Endothelial cell of umbilical vein (primary cell): ENCODE results near the gene TUBB3. TPM values are rescaled to one million over a fixed set of nuclear protein-coding genes. Genes with fewer than 3 reads are reported as not detected.

ENCODE experiments used
- BruUV-seq: library from RNA; stranded (reverse); fragments of 400-500 nt; replicated peaks from 2 replicates; lab custom pipeline; 2021; lab: Mats Ljungman, UMichigan
- CTCF ChIA-PET: fragments of 300-600, 350-600 bp; sonication (Branson Sonifier 250); formaldehyde crosslinking; loops from one replicate; lab custom pipeline; 2021; ENCODE audit warnings: antibody characterized with exemption, inconsistent platforms; lab: Charles Lee
- POLR2A ChIA-PET: fragments of 300-600, 350-600 bp; sonication (Branson Sonifier 250); formaldehyde crosslinking; loops from one replicate; lab custom pipeline; 2021; ENCODE audit warnings: antibody characterized with exemption, inconsistent platforms; lab: Charles Lee
- DNase-seq: peaks from one replicate; pipeline ENCODE4 v3.0.0-alpha.2; 2011; ENCODE audit warnings: low read depth, low spot score
- FAIRE-seq: peaks from 2 replicates; lab custom pipeline; 2011; peaks lifted over from hg19 to GRCh38; lab: Jason Lieb, UNC
- H2AFZ ChIP-seq: 2 replicates; pipeline ENCODE4 v1.6.0; 2012; ENCODE audit warnings: low read depth, low read length, control low read depth, inconsistent platforms
- H3K27ac ChIP-seq: 2 replicates; pipeline ENCODE4 v1.5.1; 2011; ENCODE audit warnings: low read depth, mild to moderate bottlenecking, control low read depth, low read length, moderate library complexity; ENCODE audit not compliant: insufficient read depth
- H3K27me3 ChIP-seq, 2 experiments: 2 replicates each; pipeline versions ENCODE4 v1.6.0 to v1.6.1; 2011; ENCODE audit warnings: low read length in 2 of 2, mixed read lengths in 1 of 2; ENCODE audit not compliant: control insufficient read depth in 2 of 2, insufficient read depth in 2 of 2
- H3K36me3 ChIP-seq, 2 experiments: 2 replicates in 1 of 2; 3 replicates in 1 of 2; pipeline ENCODE4 v1.5.1; 2011; ENCODE audit warnings: low read length in 2 of 2, mild to moderate bottlenecking in 1 of 2, moderate library complexity in 1 of 2; ENCODE audit not compliant: control insufficient read depth in 2 of 2, insufficient read depth in 2 of 2; ENCODE audit errors: extremely low read depth in 1 of 2
- H3K4me1 ChIP-seq: 3 replicates; pipeline ENCODE4 v1.5.1; 2011; ENCODE audit warnings: mild to moderate bottlenecking, low read length; ENCODE audit not compliant: control insufficient read depth, insufficient read depth; ENCODE audit errors: extremely low read depth
- H3K4me2 ChIP-seq: 2 replicates; pipeline ENCODE4 v1.6.1; 2011; ENCODE audit warnings: low read length, control low read depth, mixed read lengths; ENCODE audit not compliant: insufficient read depth
- H3K4me3 ChIP-seq, 3 experiments: fragments of 200-600 bp in 1 of 3; sonication (generic), shearing (Covaris generic) in 1 of 3; replicated peaks in 1 of 3; 2 replicates each; pipeline ENCODE4 v1.5.1; 2011 to 2016; ENCODE audit warnings: control low read depth in 3 of 3, low read length in 3 of 3, mild to moderate bottlenecking in 2 of 3, inconsistent platforms in 1 of 3, low read depth in 1 of 3, moderate library complexity in 1 of 3; ENCODE audit not compliant: insufficient read depth in 1 of 3
- H3K79me2 ChIP-seq: 2 replicates; pipeline ENCODE4 v1.6.0; 2012; ENCODE audit warnings: low read length, inconsistent platforms; ENCODE audit not compliant: control insufficient read depth, insufficient read depth
- H3K9ac ChIP-seq: replicated peaks from 2 replicates; pipeline ENCODE3; 2011; ENCODE audit warnings: low read length, control low read depth; ENCODE audit not compliant: insufficient read depth; ENCODE audit errors: extremely low read depth
- H3K9me1 ChIP-seq: replicated peaks from 3 replicates; pipeline ENCODE4 v1.6.0; 2011; ENCODE audit warnings: mild to moderate bottlenecking, low read length; ENCODE audit not compliant: control insufficient read depth, insufficient read depth; ENCODE audit errors: extremely low read depth
- H3K9me3 ChIP-seq: replicated peaks from 2 replicates; pipeline ENCODE4 v1.5.1; 2012; ENCODE audit warnings: low read length, inconsistent platforms; ENCODE audit not compliant: control insufficient read depth, insufficient read depth
- H4K20me1 ChIP-seq: replicated peaks from 2 replicates; pipeline ENCODE3; 2011; ENCODE audit warnings: mild to moderate bottlenecking, low read length; ENCODE audit not compliant: control insufficient read depth, insufficient read depth; ENCODE audit errors: extremely low read depth
- EZH2 ChIP-seq: IDR thresholded peaks from 2 replicates; pipeline ENCODE4 v1.6.1; 2012; ENCODE audit warnings: borderline replicate concordance, low read depth, mild to moderate bottlenecking, moderate library complexity, low read length, inconsistent platforms; ENCODE audit not compliant: severe bottlenecking
- FOS ChIP-seq: IDR thresholded peaks from 2 replicates; pipeline ENCODE4 v1.6.1; 2011; ENCODE audit warnings: mild to moderate bottlenecking, low read length, moderate library complexity, borderline replicate concordance; ENCODE audit not compliant: insufficient read depth
- GATA2 ChIP-seq: IDR thresholded peaks from 2 replicates; pipeline ENCODE4 v1.7.0; 2011; ENCODE audit warnings: low read depth, mild to moderate bottlenecking, moderate library complexity, mixed read lengths, low read length; ENCODE audit not compliant: insufficient read length, insufficient read depth
- JUN ChIP-seq: IDR thresholded peaks from 2 replicates; pipeline ENCODE4 v1.6.1; 2011; ENCODE audit warnings: borderline replicate concordance, low read depth; ENCODE audit not compliant: insufficient read length, insufficient read depth
- MYC ChIP-seq: IDR thresholded peaks from one replicate; pipeline ENCODE4 v1.6.1; 2011; ENCODE audit warnings: mild to moderate bottlenecking, low read depth, low read length
- POLR2A ChIP-seq: IDR thresholded peaks from 2 replicates; pipeline ENCODE4 v1.6.1; 2012; ENCODE audit warnings: low read depth, mild to moderate bottlenecking, control low read depth, low read length
- POLR2AphosphoS5 ChIP-seq: IDR thresholded peaks from 2 replicates; pipeline ENCODE4 v1.6.1; 2012; ENCODE audit warnings: low read depth, mild to moderate bottlenecking, control low read depth, low read length, moderate library complexity; ENCODE audit not compliant: insufficient read depth
- dilution Hi-C: fragments of 300-500 bp; cut with MboI; formaldehyde crosslinking; loops from one replicate; pipeline ENCODE4 v1.15.0; 2019; ENCODE audit warnings: low sequenced_read_pairs; ENCODE audit not compliant: extremely low pct_ligation_motif_present
- intact Hi-C: fragments of 100-400 bp; cut with micrococcal nuclease; formaldehyde crosslinking; loops from one replicate; pipeline ENCODE4 v1.10.0; 2022
- polyA plus RNA-seq, 4 experiments: library from polyadenylated mRNA; depleted of rRNA in 3 of 4; stranded (reverse) in 3 of 4; unstranded in 1 of 4; fragments of >200 nt; gene quantifications; 2 replicates each; pipeline versions ENCODE4 v1.2.1 to v1.2.3, GENCODE V29; 2011 to 2012; ENCODE audit warnings: missing spikeins in 1 of 4
- total RNA-seq: library from RNA; stranded (reverse); gene quantifications from 2 replicates; pipeline ENCODE4 v1.2.3, GENCODE V29; 2021
- TF ChIP-seq, protein P1 (sequence below): IDR thresholded peaks from 2 replicates; pipeline ENCODE4 v1.6.1; 2011; ENCODE audit not compliant: insufficient read depth, insufficient read length
- TF ChIP-seq, protein P2 (sequence below), 2 donors: IDR thresholded peaks; 1 replicate in 1 of 2; 2 replicates in 1 of 2; pipeline ENCODE4 v1.5.1; 2011; ENCODE audit warnings: low read length in 2 of 2, mild to moderate bottlenecking in 2 of 2, moderate library complexity in 2 of 2, control low read depth in 1 of 2, inconsistent platforms in 1 of 2, low read depth in 1 of 2; ENCODE audit not compliant: insufficient read depth in 1 of 2; ENCODE audit errors: extremely low read depth in 1 of 2

The TUBB3 gene
- total and polyA plus RNA-seq, 2 donors (not counting 3 experiments of a cell fraction or from before 2014, with no cell fraction given): 170 to 215 TPM

DNA sequence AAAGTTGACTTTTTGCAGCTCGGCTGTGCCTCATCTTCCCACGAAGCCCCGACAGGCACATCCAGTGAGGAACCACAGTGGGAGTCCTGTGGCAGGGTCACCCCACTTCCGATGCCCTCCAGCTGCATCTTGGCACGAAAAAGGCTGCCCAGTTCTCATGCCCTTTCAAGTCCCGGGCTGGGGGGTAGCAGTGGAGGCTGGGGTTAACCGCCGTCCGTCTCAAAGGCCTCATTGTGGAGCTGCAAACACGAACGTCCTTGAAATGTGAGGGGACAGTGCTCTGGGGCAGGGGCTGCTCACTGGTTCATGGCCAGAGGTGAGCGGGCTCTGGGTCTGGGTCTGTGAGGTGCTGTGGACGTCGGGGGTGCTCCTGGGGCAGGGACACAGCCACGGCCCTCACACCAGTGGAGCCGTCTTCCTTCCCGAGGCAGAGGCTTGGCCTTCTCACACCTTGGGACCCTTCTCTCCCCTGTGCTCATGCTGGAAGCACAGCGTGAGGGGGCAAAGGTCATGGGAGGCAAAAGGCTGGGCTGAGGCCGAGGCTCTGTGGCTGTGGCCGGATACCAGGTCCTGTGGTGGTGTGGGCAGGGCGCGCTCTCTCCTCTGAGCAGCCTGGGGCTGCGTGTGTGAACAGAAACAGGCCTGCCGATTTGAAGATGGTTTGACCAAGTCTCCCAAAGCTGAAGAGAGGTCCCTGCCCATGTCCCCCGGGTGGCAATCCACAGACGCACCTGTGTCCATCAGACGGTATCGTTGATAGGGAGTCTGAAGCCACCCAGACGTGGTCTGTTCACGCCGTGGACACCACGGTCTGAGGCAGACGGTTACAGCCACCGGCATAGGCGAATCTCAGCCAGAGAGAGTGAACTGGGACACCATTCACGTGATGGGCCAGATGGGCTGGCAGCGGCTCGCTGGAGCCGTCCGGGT, 7.6 kb upstream of the TUBB3 start:
- Histone ChIP-seq H3K79me2 (no peaks in the 10 kb centered on the region), H3K27ac (no peak overlapping the region), H3K9ac (no peak overlapping the region), H3K9me3 (no peaks in the 10 kb centered on the region), H2AFZ (no peak overlapping the region), H3K4me1 (peaks cover 19% of the 10 kb centered on the region), H3K36me3 (peaks cover 3 to 12% of the 10 kb centered on the region in 2 experiments), H3K27me3 (no peaks in the 10 kb centered on the region), H3K4me3 (no peak overlapping the region), H3K4me2 (no peak overlapping the region), H4K20me1 (no peaks in the 10 kb centered on the region), H3K9me1 (no peaks in the 10 kb centered on the region)
- dilution Hi-C loops (no loop called here), intact Hi-C loops (no loop called here)
- ChIA-PET POLR2A (no interaction called here), CTCF (no interaction called here)
- no TSS peak for BruUV-seq
- FAIRE-seq (no peak), DNase-seq (no peak)
- no peak for TF ChIP-seq JUN
- TF ChIP-seq POLR2AphosphoS5: no peak
- TF ChIP-seq, protein P1, sequence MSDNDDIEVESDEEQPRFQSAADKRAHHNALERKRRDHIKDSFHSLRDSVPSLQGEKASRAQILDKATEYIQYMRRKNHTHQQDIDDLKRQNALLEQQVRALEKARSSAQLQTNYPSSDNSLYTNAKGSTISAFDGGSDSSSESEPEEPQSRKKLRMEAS: no peak
- TF ChIP-seq, protein P2, sequence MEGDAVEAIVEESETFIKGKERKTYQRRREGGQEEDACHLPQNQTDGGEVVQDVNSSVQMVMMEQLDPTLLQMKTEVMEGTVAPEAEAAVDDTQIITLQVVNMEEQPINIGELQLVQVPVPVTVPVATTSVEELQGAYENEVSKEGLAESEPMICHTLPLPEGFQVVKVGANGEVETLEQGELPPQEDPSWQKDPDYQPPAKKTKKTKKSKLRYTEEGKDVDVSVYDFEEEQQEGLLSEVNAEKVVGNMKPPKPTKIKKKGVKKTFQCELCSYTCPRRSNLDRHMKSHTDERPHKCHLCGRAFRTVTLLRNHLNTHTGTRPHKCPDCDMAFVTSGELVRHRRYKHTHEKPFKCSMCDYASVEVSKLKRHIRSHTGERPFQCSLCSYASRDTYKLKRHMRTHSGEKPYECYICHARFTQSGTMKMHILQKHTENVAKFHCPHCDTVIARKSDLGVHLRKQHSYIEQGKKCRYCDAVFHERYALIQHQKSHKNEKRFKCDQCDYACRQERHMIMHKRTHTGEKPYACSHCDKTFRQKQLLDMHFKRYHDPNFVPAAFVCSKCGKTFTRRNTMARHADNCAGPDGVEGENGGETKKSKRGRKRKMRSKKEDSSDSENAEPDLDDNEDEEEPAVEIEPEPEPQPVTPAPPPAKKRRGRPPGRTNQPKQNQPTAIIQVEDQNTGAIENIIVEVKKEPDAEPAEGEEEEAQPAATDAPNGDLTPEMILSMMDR (IDR thresholded peaks at IDR 0.05; ENCODE audit: extremely low read depth in 1 of 2, insufficient read depth in 1 of 2, low read depth in 1 of 2, low read length in 2 of 2): no peak
- TF ChIP-seq POLR2A: no peak
- no peak for TF ChIP-seq EZH2
- no peak for TF ChIP-seq GATA2
- no peak for TF ChIP-seq MYC
- TF ChIP-seq FOS: no peak
